ENCODE data around the gene DENND2C.

Gene DENND2C, protein sequence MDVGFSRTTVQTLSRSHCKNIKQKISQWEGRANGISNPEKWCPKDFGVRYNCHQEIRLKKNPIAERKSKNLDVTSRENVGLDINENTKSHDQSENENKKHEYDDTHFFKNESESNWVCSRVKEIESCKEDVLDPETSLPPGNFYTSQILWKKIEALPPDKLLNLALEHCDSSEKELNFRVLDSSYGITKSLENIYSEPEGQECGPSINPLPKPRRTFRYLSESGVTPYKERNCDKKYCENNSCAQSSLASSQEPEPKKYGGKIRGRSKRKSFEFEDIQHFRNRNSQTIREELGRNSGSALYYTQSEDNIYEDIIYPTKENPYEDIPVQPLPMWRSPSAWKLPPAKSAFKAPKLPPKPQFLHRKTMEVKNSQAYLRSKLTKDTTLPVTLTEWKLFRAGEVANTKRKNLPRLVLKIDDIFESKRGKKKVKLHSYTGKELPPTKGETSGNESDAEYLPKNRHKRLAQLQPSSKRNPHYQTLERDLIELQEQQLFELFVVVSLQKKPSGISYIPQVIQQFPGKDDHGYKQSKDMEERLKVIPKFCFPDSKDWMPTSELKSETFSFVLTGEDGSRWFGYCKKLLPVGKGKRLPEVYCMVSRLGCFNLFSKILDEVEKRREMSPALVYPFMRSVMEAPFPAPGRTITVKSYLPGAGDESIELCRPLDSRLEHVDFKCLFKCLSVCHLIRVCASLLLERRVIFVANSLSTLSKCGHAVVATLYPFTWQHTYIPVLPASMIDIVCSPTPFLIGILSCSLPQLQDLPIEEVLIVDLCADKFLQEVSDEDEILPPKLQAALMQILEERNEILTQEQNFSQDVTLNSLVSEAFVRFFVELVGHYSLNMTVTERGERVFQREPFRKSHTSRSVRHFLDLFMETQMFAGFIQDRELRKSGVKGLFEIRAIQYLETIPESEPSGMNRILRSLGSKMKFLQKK

DNA sequence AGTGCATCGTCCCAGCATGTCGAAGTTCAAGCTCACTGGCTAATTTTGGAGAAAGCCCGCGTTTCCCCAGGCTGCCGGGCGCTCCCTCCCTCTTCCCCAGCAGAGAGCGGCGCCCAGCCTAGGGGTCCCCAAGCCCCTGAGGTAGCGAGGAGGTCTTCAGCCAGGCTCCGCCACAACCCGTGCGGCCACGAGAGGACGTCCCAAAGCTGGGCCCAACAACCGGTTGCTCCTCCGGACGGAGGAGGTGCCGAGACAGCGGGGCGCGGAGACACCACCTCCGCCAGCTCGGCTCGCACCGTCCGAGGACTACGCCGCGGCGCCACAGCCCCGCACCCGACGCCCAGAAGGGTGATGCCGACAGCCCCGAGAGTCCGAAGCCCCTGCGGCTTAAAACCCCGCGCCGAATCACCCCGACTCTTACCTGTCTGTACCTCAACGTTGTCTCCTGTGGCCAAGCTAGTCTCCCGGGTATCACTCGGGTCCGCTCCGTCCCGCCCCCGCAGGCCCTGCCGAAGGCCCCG lies at the start of gene DENND2C:
DENND2C (minus strand) TSS at position 488 of the 521 bp plus-strand sequence. CDS start 44,065 bp downstream, outside the sequence.
- DNase-seq: no peak

- DNase-seq: no peak
Measured at GRCh38 chr1:114719424-114719787, 49.6 kb upstream of the DENND2C start.

GRCh38 chr1:114718661-114719423 lies 49.0 kb upstream of the DENND2C start:
- no peak for DNase-seq

DNA sequence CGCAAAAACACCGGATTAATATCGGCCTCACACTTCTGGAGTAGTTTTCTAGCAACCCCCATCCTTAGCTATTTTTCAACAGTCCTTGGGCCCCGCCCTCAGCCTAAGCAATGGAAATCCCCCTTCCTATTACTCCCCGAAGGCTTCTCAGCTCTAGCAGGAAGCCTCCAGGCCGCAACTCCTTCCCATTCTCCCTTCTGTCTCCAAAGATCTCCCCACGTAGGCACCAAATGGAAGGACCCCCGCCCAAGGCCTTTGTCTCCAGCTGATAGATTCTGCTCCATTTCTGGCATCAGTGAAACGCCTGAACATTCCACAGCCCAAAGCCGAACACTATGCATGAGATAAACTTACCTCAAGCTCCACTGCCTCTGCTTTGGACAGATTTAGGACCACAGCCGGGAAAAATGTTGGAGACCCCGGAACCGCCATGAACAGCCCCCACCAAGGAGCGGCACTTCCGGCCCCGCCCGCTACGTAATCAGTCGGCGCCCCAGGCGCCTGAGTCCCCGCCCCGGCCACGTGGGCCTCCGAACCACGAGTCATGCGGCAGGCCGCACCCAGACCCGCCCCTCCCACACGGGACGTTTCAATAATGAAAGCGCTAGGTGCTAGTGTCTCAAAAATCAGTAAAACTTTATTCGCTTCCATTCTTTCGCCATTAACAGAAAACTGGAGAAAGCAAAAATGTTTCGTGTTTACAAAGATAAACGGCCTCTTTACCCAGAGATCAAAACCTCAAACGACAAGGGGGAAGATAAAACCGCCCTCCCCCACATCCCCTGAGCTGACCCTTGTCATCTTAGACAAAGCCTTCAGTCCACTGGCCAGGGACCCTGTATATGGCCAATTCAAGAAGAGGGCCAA lies 46.7 kb upstream of the DENND2C start, which contains the start of gene NRAS:
NRAS (minus strand) TSS at position 468 of the 867 bp plus-strand sequence. CDS start 611 bp downstream, outside the sequence.
- peak; percentile 70 to 82 for DNase-seq

DNA sequence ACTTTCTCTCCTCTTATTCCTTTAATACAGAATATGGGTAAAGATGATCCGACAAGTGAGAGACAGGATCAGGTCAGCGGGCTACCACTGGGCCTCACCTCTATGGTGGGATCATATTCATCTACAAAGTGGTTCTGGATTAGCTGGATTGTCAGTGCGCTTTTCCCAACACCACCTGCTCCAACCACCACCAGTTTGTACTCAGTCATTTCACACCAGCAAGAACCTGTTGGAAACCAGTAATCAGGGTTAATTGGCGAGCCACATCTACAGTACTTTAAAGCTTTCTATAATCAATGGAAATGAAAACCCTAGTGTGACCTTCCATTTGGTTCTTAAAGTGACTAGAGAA lies 46.1 kb upstream of the DENND2C start:
- no peak for DNase-seq

- DNase-seq: no peak
Measured at GRCh38 chr1:114712977-114713376, 43.1 kb upstream of the DENND2C start.

- no peak for DNase-seq
Measured at GRCh38 chr1:114710360-114710759, 40.5 kb upstream of the DENND2C start.

GRCh38 chr1:114707604-114708003 lies 37.8 kb upstream of the DENND2C start:
- DNase-seq: no peak

DNA sequence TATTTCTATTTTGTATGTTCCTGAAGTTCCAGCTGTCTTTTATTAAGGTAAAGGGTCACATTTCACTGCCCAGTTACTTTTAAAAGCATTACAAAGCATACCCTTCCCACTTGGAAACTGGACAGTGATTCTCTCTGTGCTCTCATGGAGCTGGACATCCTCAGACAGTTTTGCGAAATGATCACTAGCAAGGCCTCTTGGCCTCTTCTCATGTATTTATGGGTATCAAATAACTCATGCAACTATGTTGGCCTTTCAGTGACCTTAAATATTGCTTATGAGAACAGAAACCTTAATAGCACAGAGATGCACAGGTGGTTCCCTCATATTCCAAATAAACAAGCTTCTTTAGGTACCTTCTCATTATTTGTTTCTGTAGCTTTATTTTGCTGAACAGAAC lies 33.4 kb upstream of the DENND2C start:
- no peak for DNase-seq

- DNase-seq: no peak
Measured at GRCh38 chr1:114702737-114703136, 32.9 kb upstream of the DENND2C start.

DNA sequence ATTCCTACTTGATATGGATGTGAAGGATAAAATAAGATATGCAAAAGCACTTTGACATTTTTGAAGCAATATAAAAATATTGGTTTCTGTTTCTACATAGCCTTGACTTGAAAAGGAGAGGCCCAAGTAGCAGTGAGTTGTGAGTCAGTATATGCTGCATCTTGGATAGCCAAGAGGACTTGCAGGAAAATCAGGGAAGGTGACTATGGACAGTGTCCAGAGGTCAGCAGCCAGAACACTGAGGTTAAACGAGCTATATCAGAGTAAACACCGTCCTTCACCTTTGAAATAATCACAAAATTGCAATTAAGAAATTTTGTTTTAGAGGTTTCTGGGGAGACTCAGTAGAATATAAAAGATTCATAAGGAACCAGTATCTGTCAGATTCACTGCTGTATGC lies 32.1 kb upstream of the DENND2C start:
- DNase-seq: no peak

DNA sequence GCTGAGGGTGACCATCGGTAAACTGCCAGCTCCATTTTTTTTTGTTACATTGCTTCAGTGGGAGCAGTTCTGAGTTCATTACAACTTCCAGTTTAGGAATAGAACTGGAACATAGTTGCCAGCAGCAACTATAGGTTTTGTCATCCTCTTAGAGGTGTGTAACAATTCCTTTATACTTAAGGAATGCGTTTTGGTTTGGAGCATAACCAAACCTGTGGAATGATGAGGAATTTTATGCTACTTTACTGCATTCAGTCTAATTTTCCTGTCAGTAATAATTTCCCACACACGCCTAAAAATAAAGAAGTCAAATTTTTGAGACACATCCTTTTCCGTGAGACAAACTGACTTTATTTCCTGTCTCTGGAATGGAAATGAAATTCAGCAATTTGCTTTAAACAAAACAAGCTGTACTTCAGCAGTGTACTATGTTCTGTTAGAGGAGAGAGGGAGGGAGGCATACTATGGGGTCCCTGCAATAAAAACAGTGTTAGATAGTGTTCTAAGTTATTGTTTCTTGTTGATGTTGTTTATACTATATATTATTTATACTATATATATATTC lies 30.3 kb upstream of the DENND2C start:
- DNase-seq: no peak

- DNase-seq: no peak
Measured at GRCh38 chr1:114696810-114697209, 27.0 kb upstream of the DENND2C start.

DNA sequence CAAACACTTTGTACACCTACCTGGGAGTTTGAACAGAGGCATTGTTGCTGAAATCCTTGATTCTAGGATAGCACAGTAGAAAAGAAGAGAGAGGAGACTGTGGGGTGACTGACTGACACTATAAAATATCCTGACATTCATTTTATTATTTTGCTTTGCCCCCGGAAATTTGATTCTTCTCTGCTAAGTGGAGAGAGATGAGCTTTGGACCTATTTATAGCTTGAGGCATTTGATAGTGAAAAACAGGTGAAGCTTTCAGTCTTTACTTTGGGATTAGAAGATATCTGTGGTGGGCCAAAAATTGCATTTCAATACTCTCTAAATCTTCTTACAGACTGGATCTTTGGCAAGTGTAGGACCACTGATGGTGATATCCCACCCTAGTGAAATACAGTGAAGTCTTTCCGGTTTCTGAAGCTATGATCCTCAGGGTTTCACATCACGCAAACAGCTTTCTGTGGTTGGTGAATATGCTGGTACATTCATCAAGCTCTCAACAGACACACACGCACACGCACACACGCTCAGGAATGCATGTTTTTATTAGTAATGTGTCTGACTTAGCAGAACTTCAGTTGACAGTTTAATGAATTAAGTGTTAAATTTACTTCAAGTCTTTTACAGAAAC lies 25.7 kb upstream of the DENND2C start, which contains the start of gene AMPD1:
AMPD1 (minus strand) TSS at position 117 of the 629 bp plus-strand sequence; CDS start at position 42, 75 bp downstream.
- no peak for DNase-seq

GRCh38 chr1:114694540-114695310 lies 24.9 kb upstream of the DENND2C start:
- DNase-seq: no peak

DNA sequence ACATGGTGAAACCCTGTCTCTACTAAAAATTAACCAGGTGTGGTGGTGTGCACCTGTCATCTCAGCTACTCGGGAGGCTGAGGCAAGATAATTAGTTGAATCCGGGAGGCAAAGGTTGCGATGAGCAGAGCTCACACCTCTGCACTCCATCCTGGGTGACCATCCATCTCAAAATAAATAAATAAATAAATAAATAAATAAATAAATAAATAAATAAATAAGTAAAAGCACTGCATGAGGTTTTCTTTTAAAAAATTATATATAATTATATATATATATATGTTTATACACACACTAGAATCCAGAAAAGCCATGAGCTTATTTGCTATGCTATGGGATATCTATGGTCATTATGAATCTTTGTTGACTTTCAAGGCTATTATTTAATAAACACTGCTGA lies 23.1 kb upstream of the DENND2C start:
- no peak for DNase-seq

DNA sequence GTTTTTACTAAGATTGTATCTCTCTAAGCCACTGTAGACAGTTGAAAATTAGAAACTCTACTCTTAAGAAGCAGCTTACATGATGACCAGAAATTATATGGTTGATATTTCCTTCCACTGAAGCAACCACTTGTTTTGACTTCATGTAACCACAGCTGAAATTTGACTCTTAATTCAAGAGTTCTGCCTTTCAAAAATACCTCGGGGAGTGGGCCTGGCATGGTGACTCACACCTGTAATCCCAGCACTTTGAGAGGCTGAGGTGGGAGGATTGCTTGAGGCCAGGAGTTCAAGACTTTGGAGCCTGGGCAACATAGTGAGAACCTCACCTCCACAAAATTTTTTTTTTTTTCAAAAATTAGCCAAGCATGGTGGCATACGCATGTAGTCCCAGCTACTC lies 21.2 kb upstream of the DENND2C start:
- DNase-seq: no peak

GRCh38 chr1:114690148-114690547 lies 20.3 kb upstream of the DENND2C start:
- DNase-seq: no peak

DNA sequence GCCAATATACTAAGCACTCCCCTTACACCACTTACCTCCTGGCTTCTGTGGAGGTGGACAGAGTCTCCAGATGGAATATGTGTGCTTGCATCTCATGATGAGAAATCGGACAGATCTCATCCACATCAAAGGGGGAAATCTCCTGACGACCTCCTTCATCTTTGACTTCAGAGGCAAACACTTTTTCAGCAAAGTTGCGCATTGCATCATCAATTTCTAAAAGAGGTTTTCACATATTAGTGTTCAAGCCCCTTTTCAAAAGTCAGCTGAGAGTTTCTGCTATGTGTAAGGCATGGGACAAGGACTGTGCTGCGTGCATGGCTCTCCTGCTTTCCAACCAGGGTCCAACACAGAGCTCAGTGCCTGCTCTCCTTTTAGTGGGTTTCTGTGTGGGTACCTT lies 18.7 kb upstream of the DENND2C start:
- no peak for DNase-seq

DNA sequence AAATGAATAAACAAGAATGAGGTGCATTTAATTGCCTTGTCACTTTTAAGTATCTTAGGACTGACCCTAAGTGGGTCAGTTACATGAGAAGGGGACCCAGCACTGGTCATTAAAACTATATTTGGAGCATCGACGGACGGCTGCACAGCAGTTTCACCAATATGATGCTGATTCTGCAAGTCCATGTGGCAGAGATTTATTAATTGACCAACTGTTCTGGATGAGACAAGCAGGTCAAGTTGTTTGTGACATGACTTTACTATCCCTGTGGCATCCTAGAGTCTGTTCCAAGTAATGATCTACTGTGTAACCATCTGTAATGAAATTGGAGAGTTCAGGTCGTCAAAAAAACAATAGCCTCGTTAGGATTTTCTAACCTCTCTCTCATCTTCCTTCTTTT lies 16.0 kb upstream of the DENND2C start:
- DNase-seq: no peak
